Activated B cell treated with CpG ODN at 0.5 μM for 24 hours (primary cell): ENCODE results near the gene DOCK2. TPM values are rescaled to one million over a fixed set of nuclear protein-coding genes. Genes with fewer than 3 reads are reported as not detected.
"Not testable (repeated sequence)": the region's sequence is repeated elsewhere in the genome, so short reads cannot be mapped to it uniquely, and the experiment has no call there.

Experiments
- ATAC-seq: fragments of 200-7000 bp; cut with Tn5 transposase; one replicate; pipeline ENCODE4 v1.10.0; 2021; ENCODE audit warnings: low read depth, mild to moderate bottlenecking, moderate library complexity
- CTCF ChIA-PET: fragments of 350-600 bp; sonication (Branson Sonifier 250); formaldehyde crosslinking; loops from one replicate; lab custom pipeline; 2021; ENCODE audit warnings: antibody characterized with exemption; lab: Charles Lee
- POLR2A ChIA-PET: fragments of 350-600 bp; sonication (Branson Sonifier 250); formaldehyde crosslinking; loops from one replicate; lab custom pipeline; 2021; ENCODE audit warnings: antibody characterized with exemption; lab: Charles Lee
- DNase-seq: peaks from one replicate; pipeline ENCODE4 v3.0.0; 2022
- H3K27ac Mint-ChIP-seq: one replicate; pipeline ENCODE4 v1.8.0; 2020; ENCODE audit warnings: mixed read lengths
- H3K27me3 Mint-ChIP-seq: one replicate; pipeline ENCODE4 v1.8.0; 2021; ENCODE audit warnings: mixed read lengths
- H3K36me3 Mint-ChIP-seq: one replicate; pipeline ENCODE4 v1.8.0; 2021; ENCODE audit warnings: low read depth, mixed read lengths
- H3K4me1 Mint-ChIP-seq: one replicate; pipeline ENCODE4 v1.8.0; 2021; ENCODE audit warnings: mixed read lengths
- H3K4me3 Mint-ChIP-seq: one replicate; pipeline ENCODE4 v1.8.0; 2020; ENCODE audit warnings: mild to moderate bottlenecking, mixed read lengths
- H3K9me3 Mint-ChIP-seq: one replicate; pipeline ENCODE4 v1.8.0; 2020; ENCODE audit warnings: mixed read lengths
- intact Hi-C: fragments of 100-400 bp; cut with micrococcal nuclease; formaldehyde crosslinking; loops from one replicate; pipeline ENCODE4 v1.15.1; 2024
- total RNA-seq: library from RNA; stranded (reverse); gene quantifications from 2 replicates; pipeline ENCODE4 v1.2.3, GENCODE V29; 2022
- TF ChIP-seq, protein P1 (sequence below): fragments of 200-600 bp; IDR thresholded peaks from one replicate; pipeline ENCODE4 v1.8.0; 2022; ENCODE audit warnings: antibody characterized with exemption, mild to moderate bottlenecking

DOCK2 gene
- total RNA-seq, 1 donor from 2014 or later, result 344 TPM

- H3K27me3 Mint-ChIP-seq, result no peaks in the 10 kb centered on the region
- intact Hi-C loops, result loop anchor here (5.0 kb wide), 1 partner anchor 71 kb away; the partner anchor contains the start of gene SPDL1
- TF ChIP-seq, protein P1, sequence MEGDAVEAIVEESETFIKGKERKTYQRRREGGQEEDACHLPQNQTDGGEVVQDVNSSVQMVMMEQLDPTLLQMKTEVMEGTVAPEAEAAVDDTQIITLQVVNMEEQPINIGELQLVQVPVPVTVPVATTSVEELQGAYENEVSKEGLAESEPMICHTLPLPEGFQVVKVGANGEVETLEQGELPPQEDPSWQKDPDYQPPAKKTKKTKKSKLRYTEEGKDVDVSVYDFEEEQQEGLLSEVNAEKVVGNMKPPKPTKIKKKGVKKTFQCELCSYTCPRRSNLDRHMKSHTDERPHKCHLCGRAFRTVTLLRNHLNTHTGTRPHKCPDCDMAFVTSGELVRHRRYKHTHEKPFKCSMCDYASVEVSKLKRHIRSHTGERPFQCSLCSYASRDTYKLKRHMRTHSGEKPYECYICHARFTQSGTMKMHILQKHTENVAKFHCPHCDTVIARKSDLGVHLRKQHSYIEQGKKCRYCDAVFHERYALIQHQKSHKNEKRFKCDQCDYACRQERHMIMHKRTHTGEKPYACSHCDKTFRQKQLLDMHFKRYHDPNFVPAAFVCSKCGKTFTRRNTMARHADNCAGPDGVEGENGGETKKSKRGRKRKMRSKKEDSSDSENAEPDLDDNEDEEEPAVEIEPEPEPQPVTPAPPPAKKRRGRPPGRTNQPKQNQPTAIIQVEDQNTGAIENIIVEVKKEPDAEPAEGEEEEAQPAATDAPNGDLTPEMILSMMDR, result no peak
- H3K4me1 Mint-ChIP-seq, result peaks cover 94% of the 10 kb centered on the region
- peaks cover 68% of the 10 kb centered on the region for H3K36me3 Mint-ChIP-seq
- POLR2A ChIA-PET, result no interaction called here
- H3K27ac Mint-ChIP-seq, result peak overlapping the region; percentile 16
- CTCF ChIA-PET, result no interaction called here
- ATAC-seq, result no peak
- H3K9me3 Mint-ChIP-seq, result no peaks in the 10 kb centered on the region
- no peak overlapping the region for H3K4me3 Mint-ChIP-seq
- no peak for DNase-seq
Observed at GRCh38 chr5:169653091-169653490, 16.0 kb downstream of the DOCK2 start.

DNA sequence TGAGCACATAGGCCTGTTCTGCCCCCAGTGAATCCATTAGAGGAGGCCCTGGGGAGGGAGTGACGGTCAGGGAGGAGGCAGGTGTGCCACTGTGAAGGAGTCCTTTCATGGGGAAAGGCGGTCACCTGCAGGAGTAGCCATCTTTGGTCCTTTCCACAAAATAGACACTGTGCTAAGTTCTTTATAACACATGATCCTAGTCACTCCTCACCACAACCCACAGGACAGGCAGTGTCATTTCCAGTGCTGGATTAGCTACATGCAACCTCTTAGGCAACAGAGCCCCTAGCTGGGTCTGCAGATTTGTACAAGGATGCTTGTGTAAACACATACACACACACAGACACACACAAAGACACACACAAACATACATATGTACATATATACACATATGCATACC, 18.3 kb downstream of the DOCK2 start:
- Mint-ChIP-seq H3K27me3 (no peaks in the 10 kb centered on the region), H3K36me3 (peaks cover 67% of the 10 kb centered on the region), H3K4me1 (peaks cover 81% of the 10 kb centered on the region), H3K4me3 (no peak overlapping the region), H3K9me3 (no peaks in the 10 kb centered on the region), H3K27ac (peak overlapping the region; percentile 8)
- TF ChIP-seq, protein P1, result no peak
- ATAC-seq (no peak), DNase-seq (no peak)
- intact Hi-C loops, result loop anchor here (5.0 kb wide), 1 partner anchor 47 kb away; no protein-coding TSS in a partner anchor
- CTCF ChIA-PET, result interaction anchor here (1.2 kb wide), 1 partner anchor 18 kb away, joined by 3 read pairs; the partner anchor contains the start of gene DOCK2
- POLR2A ChIA-PET, result no interaction called here

DNA sequence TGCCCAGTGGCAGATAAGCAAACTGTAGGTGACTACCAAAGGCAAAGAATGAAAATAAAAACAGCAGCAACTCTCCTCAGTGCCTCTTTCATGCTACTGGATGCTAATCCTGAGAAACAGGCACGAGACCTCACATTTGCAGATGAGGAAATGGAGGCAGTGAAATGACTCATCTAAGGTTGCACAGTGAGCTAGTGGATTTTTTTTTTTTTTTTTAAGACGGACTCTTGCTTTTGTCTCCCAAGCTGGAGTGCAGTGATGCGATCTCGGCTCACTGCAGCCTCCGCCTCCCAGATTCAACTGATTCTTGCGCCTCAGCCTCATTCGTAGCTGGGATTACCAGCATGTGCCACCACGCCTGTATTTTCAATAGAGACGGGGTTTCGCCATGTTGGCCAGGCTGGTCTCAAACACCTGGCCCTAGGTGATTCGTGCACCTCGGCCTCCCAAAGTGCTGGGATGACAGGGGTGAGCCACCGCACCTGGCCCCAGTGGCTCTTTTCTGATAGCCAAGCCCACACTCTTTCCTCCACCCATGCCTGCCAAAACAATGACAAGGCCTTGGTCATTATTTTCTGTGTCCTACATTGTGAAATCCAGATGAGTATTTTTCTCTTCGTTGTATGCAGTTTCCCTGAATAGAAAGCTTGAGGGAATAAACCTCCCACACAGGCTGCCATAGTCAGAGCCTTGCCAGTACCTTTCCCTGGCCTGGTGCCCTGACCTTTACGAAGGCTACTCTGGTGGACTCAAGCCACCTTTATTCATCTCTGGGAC, 19.2 kb downstream of the DOCK2 start:
- TF ChIP-seq, protein P1, result no peak
- intact Hi-C loops, result loop anchor here (1.0 to 5.0 kb wide), 3 partner anchors 14 to 46 kb away; partner anchors contain the start of gene DOCK2
- H3K36me3 Mint-ChIP-seq, result peaks cover 70% of the 10 kb centered on the region
- no peaks in the 10 kb centered on the region for H3K27me3 Mint-ChIP-seq
- CTCF ChIA-PET, result interaction anchor here (1.2 kb wide), 1 partner anchor 19 kb away, joined by 3 read pairs; the partner anchor contains the start of gene DOCK2
- peaks cover 71% of the 10 kb centered on the region for H3K4me1 Mint-ChIP-seq
- ATAC-seq, result peak; percentile 76
- no peak for DNase-seq
- peak overlapping the region; percentile 59 for H3K27ac Mint-ChIP-seq
- H3K9me3 Mint-ChIP-seq, result no peaks in the 10 kb centered on the region
- peak overlapping the region; percentile 33 for H3K4me3 Mint-ChIP-seq
- POLR2A ChIA-PET, result interaction anchor here (1.4 to 1.5 kb wide), 2 partner anchors 14 to 19 kb away, joined by 3 to 9 read pairs; partner anchors contain the start of gene DOCK2

- Mint-ChIP-seq H3K36me3 (peaks cover 74% of the 10 kb centered on the region), H3K27me3 (no peaks in the 10 kb centered on the region), H3K27ac (peak overlapping the region; percentile 27), H3K9me3 (peaks cover 7% of the 10 kb centered on the region), H3K4me3 (peak overlapping the region; percentile 1), H3K4me1 (peaks cover 65% of the 10 kb centered on the region)
- POLR2A ChIA-PET, result interaction anchor here (1.4 to 1.5 kb wide), 2 partner anchors 13 to 20 kb away, joined by 3 to 9 read pairs; partner anchors contain the start of gene DOCK2
- ATAC-seq, result no peak
- CTCF ChIA-PET, result no interaction called here
- TF ChIP-seq, protein P1, result no peak
- no peak for DNase-seq
- intact Hi-C loops, result loop anchor here (2.0 to 5.0 kb wide), 2 partner anchors 14 to 45 kb away; no protein-coding TSS in a partner anchor
Observed at GRCh38 chr5:169657127-169657526, 20.1 kb downstream of the DOCK2 start.

- H3K27me3 Mint-ChIP-seq, DNase-seq, CTCF ChIA-PET, ATAC-seq, POLR2A ChIA-PET, H3K4me3 Mint-ChIP-seq, intact Hi-C loops: not testable (repeated sequence)
- Mint-ChIP-seq H3K36me3 (peaks cover 69% of the 10 kb centered on the region), H3K9me3 (peaks cover 13% of the 10 kb centered on the region), H3K4me1 (peaks cover 18% of the 10 kb centered on the region), H3K27ac (peak overlapping the region; percentile 42)
Observed at GRCh38 chr5:169662451-169662850, 25.4 kb downstream of the DOCK2 start.
